Body of pancreas (tissue), 4 donors: ENCODE results near the gene TULP4.

Experiments
- CTCF ChIP-seq, 7 experiments: fragments of 450-650 bp in 4 of 7; fragments of 200-600 bp in 3 of 7; sonication (generic) in 3 of 7; IDR thresholded peaks; one replicate each; pipeline ENCODE4 v1.5.1; 2016 to 2019; ENCODE audit warnings: antibody characterized with exemption in 7 of 7
- POLR2A ChIP-seq, 3 donors: fragments of 450-650 bp; IDR thresholded peaks; one replicate each; pipeline ENCODE4 v1.6.1; 2016; ENCODE audit warnings: antibody characterized with exemption in 3 of 3, mild to moderate bottlenecking in 2 of 3

DNA sequence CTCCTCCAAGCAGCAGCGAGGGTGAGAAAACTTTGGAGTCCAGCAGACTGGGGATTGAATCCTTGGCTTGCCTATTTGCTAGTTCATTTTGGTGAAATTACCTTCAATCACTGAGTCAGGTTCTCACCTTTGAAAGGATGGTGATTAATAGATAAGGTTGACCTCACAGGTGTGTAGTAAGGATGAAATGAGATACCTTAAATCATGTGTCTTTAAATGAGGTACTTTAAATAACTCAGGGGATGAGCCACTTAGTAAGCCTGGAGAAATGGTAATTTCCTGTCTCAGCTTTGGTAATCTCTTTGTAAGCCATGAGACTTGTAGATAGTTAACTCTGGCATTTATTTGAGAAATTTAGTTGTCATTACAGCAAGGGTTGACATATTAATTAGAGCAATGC lies 70.2 kb downstream of the TULP4 start:
- no peak for TF ChIP-seq CTCF (IDR thresholded peaks at IDR 0.05)
- TF ChIP-seq POLR2A (IDR thresholded peaks at IDR 0.05), result no peak
